Psoas muscle (tissue), 8 donors: ENCODE data around the gene IER5. TPM values are rescaled to one million over a fixed set of nuclear protein-coding genes. Genes with fewer than 3 reads are reported as not detected.

Experiments
- ATAC-seq, 4 donors: fragments of 200-7000 bp; cut with Tn5 transposase; one replicate each; pipeline ENCODE4 v1.9.1; 2020; ENCODE audit warnings: moderate library complexity in 3 of 4, mild to moderate bottlenecking in 2 of 4
- DNase-seq, 2 donors: peaks; one replicate each; pipeline ENCODE4 v3.0.0-alpha.2; 2020
- H3K27ac ChIP-seq: fragments of 200-600 bp; one replicate; pipeline ENCODE4 v1.8.0; 2022
- H3K27me3 ChIP-seq, 3 donors: fragments of 200-600 bp in 1 of 3; one replicate each; pipeline versions ENCODE4 v1.6.1 to v1.8.0; 2013 to 2022; ENCODE audit warnings: low read length in 2 of 3, mild to moderate bottlenecking in 2 of 3, moderate library complexity in 1 of 3; ENCODE audit not compliant: insufficient read depth in 3 of 3
- H3K36me3 ChIP-seq, 2 donors: fragments of 200-600 bp in 1 of 2; one replicate each; pipeline versions ENCODE4 v1.6.1 to v1.8.0; 2013 to 2022; ENCODE audit warnings: low read depth in 1 of 2, mild to moderate bottlenecking in 1 of 2, moderate library complexity in 1 of 2; ENCODE audit not compliant: insufficient read depth in 1 of 2
- H3K4me1 ChIP-seq: fragments of 200-600 bp; one replicate; pipeline ENCODE4 v1.8.0; 2022
- H3K4me3 ChIP-seq: fragments of 200-600 bp; one replicate; pipeline ENCODE4 v1.8.0; 2022; ENCODE audit warnings: mild to moderate bottlenecking
- H3K9me3 ChIP-seq: fragments of 200-600 bp; one replicate; pipeline ENCODE4 v1.8.0; 2022
- CTCF ChIP-seq: fragments of 200-600 bp; IDR thresholded peaks from one replicate; pipeline ENCODE4 v1.8.0; 2022; ENCODE audit warnings: antibody characterized with exemption
- WGBS, 3 donors: extraction: QIAGEN DNeasy Blood & Tissue Kit; methylation state at CpG; one replicate each; pipeline versions ENCODE4 v1.1.6 to v1.1.7; 2013; 5-methylcytosine and 5-hydroxymethylcytosine counted together
- intact Hi-C, 2 donors: fragments of 100-400 bp; cut with DNase I; formaldehyde crosslinking; loops; one replicate each; pipeline versions ENCODE4 v1.11.0 to v1.14.2; 2022
- polyA plus RNA-seq, 3 donors: library from polyadenylated mRNA; stranded (reverse); fragments of 200-250 nt; gene quantifications; one replicate each; pipeline ENCODE4 v1.2.3, GENCODE V29; 2013
- total RNA-seq, 4 donors: library from RNA; stranded (reverse); fragmentation: NEBNext Ultra II Directional in 2 of 4; extraction: Animal tissue kit (Norgen Biotek cat#: 25700) in 2 of 4; gene quantifications; one replicate each; pipeline versions ENCODE4 v1.2.1 to v1.2.4, GENCODE V29; 2021 to 2023
- donor health status: healthy with polysubstance abuse.
- donor health status: DM: no; HTN: no; CAD: no; lungs with moderate emphysema.
- donor health status: Bipolar disorder and iron deficiency.
- donor health status: healthy.
- donor health status: DM: yes; HTN: yes; CAD: no.
- donor health status: DM: no; HTN: no; CAD: no.
- donor health status: DM: no; HTN: no; CAD: no.
- donor health status: DM: yes; HTN: yes; CAD: no.

The IER5 gene
- total and polyA plus RNA-seq, 7 donors: 19.9 to 110 (median 37.5) TPM

- peak overlapping the region; percentile 97 for H3K27ac ChIP-seq
- intact Hi-C loops: loop anchor here (5.0 to 10.0 kb wide), 2 partner anchors 55 to 202 kb away; no protein-coding TSS in a partner anchor
- no peaks in the 10 kb centered on the region for H3K27me3 ChIP-seq
- ATAC-seq: no peak
- no peaks in the 10 kb centered on the region for H3K9me3 ChIP-seq
- no peak for TF ChIP-seq CTCF
- no peak for DNase-seq
- no peak overlapping the region for H3K4me3 ChIP-seq
- WGBS, 3 donors: 64 to 69% (median 66%) methylated on average over 5 of the region's 5 CpGs
- H3K4me1 ChIP-seq: peaks cover 24% of the 10 kb centered on the region
- H3K36me3 ChIP-seq: no peaks in the 10 kb centered on the region
Measured at GRCh38 chr1:181086926-181087325, 1.6 kb upstream of the IER5 start.

- ATAC-seq (peak in 3 of 4 donors; percentile 12 to 20 (median 13)), DNase-seq (no peak)
- intact Hi-C loops: loop anchor here (5.0 to 10.0 kb wide), 2 partner anchors 55 to 203 kb away; no protein-coding TSS in a partner anchor
- Histone ChIP-seq H3K27me3 (no peaks in the 10 kb centered on the region), H3K4me3 (peak overlapping the region; percentile 91), H3K36me3 (no peaks in the 10 kb centered on the region), H3K27ac (peak overlapping the region; percentile 97), H3K9me3 (no peaks in the 10 kb centered on the region), H3K4me1 (peaks cover 27% of the 10 kb centered on the region)
- TF ChIP-seq CTCF: no peak
- 63 to 68% (median 66%) methylated on average over 8 of the region's 8 CpGs for WGBS, 3 donors
Measured at GRCh38 chr1:181087400-181087901, 1.0 kb upstream of the IER5 start.

- 0% methylated on average over 42 to 97 of the region's 97 CpGs for WGBS, 3 donors
- no peak for TF ChIP-seq CTCF
- H3K27me3 ChIP-seq: no peaks in the 10 kb centered on the region
- no peaks in the 10 kb centered on the region for H3K36me3 ChIP-seq
- H3K9me3 ChIP-seq: no peaks in the 10 kb centered on the region
- intact Hi-C loops: loop anchor here (2.0 to 10.0 kb wide), 4 partner anchors 26 to 204 kb away; no protein-coding TSS in a partner anchor
- peaks cover 36% of the 10 kb centered on the region for H3K4me1 ChIP-seq
- peak overlapping the region; percentile 91 for H3K4me3 ChIP-seq
- DNase-seq (peak; percentile 52 to 76), ATAC-seq (peak in 3 of 4 donors; percentile 1 to 10 (median 4))
- H3K27ac ChIP-seq: peak overlapping the region; percentile 97
Measured at GRCh38 chr1:181089017-181089675, 646 bp downstream of the IER5 start.

- intact Hi-C loops: loop anchor here (2.0 to 10.0 kb wide), 4 partner anchors 27 to 205 kb away; no protein-coding TSS in a partner anchor
- H3K4me1 ChIP-seq: peaks cover 44% of the 10 kb centered on the region
Measured at GRCh38 chr1:181089676-181090544, 1.4 kb downstream of the IER5 start.

More at GRCh38 chr1:181089676-181090544, 1.4 kb downstream of the IER5 start:
- Histone ChIP-seq H3K27me3 (no peaks in the 10 kb centered on the region), H3K4me3 (peak overlapping the region; percentile 91), H3K27ac (peak overlapping the region; percentile 97), H3K36me3 (no peaks in the 10 kb centered on the region), H3K9me3 (no peaks in the 10 kb centered on the region)
- WGBS, 3 donors: 0 to 1% (median 0%) methylated on average over 36 to 48 of the region's 48 CpGs
- TF ChIP-seq CTCF: no peak
- ATAC-seq (peak; percentile 45 to 59 (median 58)), DNase-seq (peak; percentile 82 to 93)
